Stimulated activated CD4-positive, alpha-beta T cell treated with anti-CD3 and anti-CD28 coated beads, TNF-alpha, amount 100 ng/mL, for 1 hour (primary cell): ENCODE measurements around the gene OXCT2.
"Not testable (repeated sequence)": the region's sequence is repeated elsewhere in the genome, so short reads cannot be mapped to it uniquely, and the experiment has no call there.

Experiments
- DNase-seq, 3 donors: peaks; one replicate each; pipeline ENCODE4 v3.0.0-alpha.2; 2020; ENCODE audit warnings: low read depth in 3 of 3, low spot score in 1 of 3

Gene OXCT2

GRCh38 chr1:39787964-39788363, 16.8 kb upstream of the OXCT2 start:
- DNase-seq: not testable (repeated sequence)

- DNase-seq: no peak
Measured at GRCh38 chr1:39787468-39787867, 16.3 kb upstream of the OXCT2 start.

- DNase-seq: not testable (repeated sequence)
Measured at GRCh38 chr1:39787108-39787375, 15.9 kb upstream of the OXCT2 start.

GRCh38 chr1:39786303-39787107, 15.4 kb upstream of the OXCT2 start:
- not testable (repeated sequence) for DNase-seq

GRCh38 chr1:39782685-39783084, 11.5 kb upstream of the OXCT2 start:
- DNase-seq: not testable (repeated sequence)

- DNase-seq: no peak
Measured at GRCh38 chr1:39782103-39782502, 11.0 kb upstream of the OXCT2 start.

- no peak for DNase-seq
Measured at GRCh38 chr1:39781349-39781715, 10.2 kb upstream of the OXCT2 start.

GRCh38 chr1:39779821-39780220, 8.7 kb upstream of the OXCT2 start:
- DNase-seq: no peak

- DNase-seq: no peak
Measured at GRCh38 chr1:39779137-39779536, 8.0 kb upstream of the OXCT2 start.

- DNase-seq: not testable (repeated sequence)
Measured at GRCh38 chr1:39778463-39779099, 7.4 kb upstream of the OXCT2 start.

GRCh38 chr1:39777896-39778295, 6.7 kb upstream of the OXCT2 start:
- DNase-seq: not testable (repeated sequence)

- DNase-seq: no peak
Measured at GRCh38 chr1:39777306-39777705, 6.2 kb upstream of the OXCT2 start.

- no peak for DNase-seq
Measured at GRCh38 chr1:39776886-39777285, 5.7 kb upstream of the OXCT2 start.

- no peak for DNase-seq
Measured at GRCh38 chr1:39776400-39776713, 5.2 kb upstream of the OXCT2 start.

- not testable (repeated sequence) for DNase-seq
Measured at GRCh38 chr1:39775676-39776399, 4.7 kb upstream of the OXCT2 start.

GRCh38 chr1:39775141-39775540, 4.0 kb upstream of the OXCT2 start:
- DNase-seq: not testable (repeated sequence)

- DNase-seq: not testable (repeated sequence)
Measured at GRCh38 chr1:39773369-39773979, 2.3 kb upstream of the OXCT2 start.

- peak in 1 of 3 donors; percentile 16 for DNase-seq
Measured at GRCh38 chr1:39770100-39771021, 787 bp downstream of the OXCT2 start.

- DNase-seq: not testable (repeated sequence)
Measured at GRCh38 chr1:39769502-39769901, 1.6 kb downstream of the OXCT2 start.

GRCh38 chr1:39766466-39766865, 4.7 kb downstream of the OXCT2 start:
- not testable (repeated sequence) for DNase-seq

GRCh38 chr1:39764512-39764911, 6.6 kb downstream of the OXCT2 start:
- DNase-seq: not testable (repeated sequence)
